ENCODE data around the gene AKAP6. TPM values are rescaled to one million over a fixed set of nuclear protein-coding genes. Genes with fewer than 3 reads are reported as not detected.

The AKAP6 gene
- total RNA-seq, 2 donors from 2014 or later, result 3.6 to 9.9 TPM

DNA sequence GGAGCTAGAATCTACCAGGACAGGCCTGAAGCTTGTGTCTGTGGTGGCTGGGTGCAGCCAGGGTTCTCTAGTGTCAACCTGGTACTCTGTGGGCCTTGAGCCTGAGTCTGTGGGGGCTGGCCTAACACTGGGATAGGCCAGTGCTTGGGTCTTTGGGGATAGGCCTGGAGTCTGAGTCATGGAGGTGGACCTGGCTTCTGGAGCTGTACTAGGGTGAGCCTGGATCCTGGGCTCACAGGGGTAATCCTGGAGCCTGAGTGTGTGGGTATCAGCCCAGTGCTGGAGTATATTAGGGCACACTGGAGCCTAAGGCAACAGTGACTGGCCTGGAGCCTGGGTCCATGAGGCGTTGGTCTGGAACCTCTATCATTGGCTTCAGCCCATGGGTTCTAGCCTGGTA is 427.1 kb downstream of the AKAP6 start:
- intact Hi-C loops (cut with DNase I), result no loop called here
- H3K36me3 ChIP-seq, result no peaks in the 10 kb centered on the region
- no peaks in the 10 kb centered on the region for H3K4me1 ChIP-seq (replicated peaks)
- H3K27me3 ChIP-seq (replicated peaks; ENCODE audit: insufficient read depth), result no peaks in the 10 kb centered on the region
- WGBS, result 100% methylated on average over 1 of the region's 1 CpG
- H3K9me3 ChIP-seq, result no peaks in the 10 kb centered on the region
- no peak overlapping the region for H3K4me3 ChIP-seq
- H3K27ac ChIP-seq, result no peak overlapping the region
- DNase-seq (ENCODE audit: low spot score), result no peak
- TF ChIP-seq, protein P1, sequence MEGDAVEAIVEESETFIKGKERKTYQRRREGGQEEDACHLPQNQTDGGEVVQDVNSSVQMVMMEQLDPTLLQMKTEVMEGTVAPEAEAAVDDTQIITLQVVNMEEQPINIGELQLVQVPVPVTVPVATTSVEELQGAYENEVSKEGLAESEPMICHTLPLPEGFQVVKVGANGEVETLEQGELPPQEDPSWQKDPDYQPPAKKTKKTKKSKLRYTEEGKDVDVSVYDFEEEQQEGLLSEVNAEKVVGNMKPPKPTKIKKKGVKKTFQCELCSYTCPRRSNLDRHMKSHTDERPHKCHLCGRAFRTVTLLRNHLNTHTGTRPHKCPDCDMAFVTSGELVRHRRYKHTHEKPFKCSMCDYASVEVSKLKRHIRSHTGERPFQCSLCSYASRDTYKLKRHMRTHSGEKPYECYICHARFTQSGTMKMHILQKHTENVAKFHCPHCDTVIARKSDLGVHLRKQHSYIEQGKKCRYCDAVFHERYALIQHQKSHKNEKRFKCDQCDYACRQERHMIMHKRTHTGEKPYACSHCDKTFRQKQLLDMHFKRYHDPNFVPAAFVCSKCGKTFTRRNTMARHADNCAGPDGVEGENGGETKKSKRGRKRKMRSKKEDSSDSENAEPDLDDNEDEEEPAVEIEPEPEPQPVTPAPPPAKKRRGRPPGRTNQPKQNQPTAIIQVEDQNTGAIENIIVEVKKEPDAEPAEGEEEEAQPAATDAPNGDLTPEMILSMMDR (IDR thresholded peaks at IDR 0.05), result no peak
- TF ChIP-seq POLR2A (IDR thresholded peaks at IDR 0.05) (no peak), POLR2AphosphoS5 (IDR thresholded peaks at IDR 0.05) (no peak)

DNA sequence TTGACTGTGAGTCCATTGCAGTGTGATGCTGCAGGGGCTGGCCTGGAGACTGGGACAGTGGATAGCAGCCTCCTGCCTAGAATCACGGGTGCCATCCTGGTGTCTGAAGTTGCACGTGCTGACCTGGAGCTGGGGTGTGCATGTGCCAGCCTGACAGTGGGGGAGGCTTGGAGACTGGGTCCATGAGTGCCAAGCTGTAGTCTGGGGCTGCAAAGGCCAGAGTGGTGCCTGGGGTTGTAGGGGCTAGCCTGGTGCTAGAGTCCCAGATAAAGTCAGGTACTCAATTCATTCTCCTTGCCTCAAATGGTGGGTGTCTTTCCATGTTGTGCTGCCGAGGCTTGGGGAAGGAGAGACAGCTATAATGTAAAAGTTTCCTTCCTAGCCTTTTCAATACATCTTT is 427.7 kb downstream of the AKAP6 start:
- no peaks in the 10 kb centered on the region for H3K27me3 ChIP-seq (replicated peaks; ENCODE audit: insufficient read depth)
- WGBS, result 88% methylated on average over 3 of the region's 3 CpGs
- intact Hi-C loops (cut with DNase I), result no loop called here
- TF ChIP-seq POLR2A (IDR thresholded peaks at IDR 0.05) (no peak), POLR2AphosphoS5 (IDR thresholded peaks at IDR 0.05) (no peak)
- TF ChIP-seq, protein P1 (IDR thresholded peaks at IDR 0.05), result no peak
- no peaks in the 10 kb centered on the region for H3K9me3 ChIP-seq
- no peak overlapping the region for H3K4me3 ChIP-seq
- DNase-seq (ENCODE audit: low spot score), result no peak
- no peaks in the 10 kb centered on the region for H3K36me3 ChIP-seq
- no peaks in the 10 kb centered on the region for H3K4me1 ChIP-seq (replicated peaks)
- H3K27ac ChIP-seq, result no peak overlapping the region

DNA sequence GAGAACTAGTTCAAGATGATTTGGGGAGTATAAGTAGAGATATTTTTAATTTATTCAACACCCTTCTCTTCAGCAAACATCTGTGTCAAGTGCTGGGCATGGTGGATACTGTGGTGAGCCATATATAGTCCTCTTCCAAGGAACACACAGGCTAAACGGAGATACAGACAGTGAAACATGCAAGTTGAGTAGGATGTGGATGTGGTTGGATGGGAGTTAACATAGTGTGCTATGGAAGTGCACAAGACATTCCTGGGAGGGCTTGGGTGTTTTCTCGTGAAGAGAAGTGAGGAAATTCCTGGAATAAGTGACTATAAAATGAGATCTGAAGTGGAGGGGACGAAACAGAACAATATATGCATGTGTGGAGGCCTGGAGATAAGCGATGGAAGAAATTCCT is 428.5 kb downstream of the AKAP6 start:
- no peaks in the 10 kb centered on the region for H3K27me3 ChIP-seq (replicated peaks; ENCODE audit: insufficient read depth)
- no peaks in the 10 kb centered on the region for H3K4me1 ChIP-seq (replicated peaks)
- intact Hi-C loops (cut with DNase I), result no loop called here
- no peak overlapping the region for H3K4me3 ChIP-seq
- TF ChIP-seq, protein P1 (IDR thresholded peaks at IDR 0.05), result no peak
- TF ChIP-seq POLR2AphosphoS5 (IDR thresholded peaks at IDR 0.05) (no peak), POLR2A (IDR thresholded peaks at IDR 0.05) (no peak)
- WGBS, result 77% methylated on average over 4 of the region's 4 CpGs
- no peaks in the 10 kb centered on the region for H3K9me3 ChIP-seq
- no peak for DNase-seq (ENCODE audit: low spot score)
- H3K27ac ChIP-seq, result no peak overlapping the region
- no peaks in the 10 kb centered on the region for H3K36me3 ChIP-seq

DNA sequence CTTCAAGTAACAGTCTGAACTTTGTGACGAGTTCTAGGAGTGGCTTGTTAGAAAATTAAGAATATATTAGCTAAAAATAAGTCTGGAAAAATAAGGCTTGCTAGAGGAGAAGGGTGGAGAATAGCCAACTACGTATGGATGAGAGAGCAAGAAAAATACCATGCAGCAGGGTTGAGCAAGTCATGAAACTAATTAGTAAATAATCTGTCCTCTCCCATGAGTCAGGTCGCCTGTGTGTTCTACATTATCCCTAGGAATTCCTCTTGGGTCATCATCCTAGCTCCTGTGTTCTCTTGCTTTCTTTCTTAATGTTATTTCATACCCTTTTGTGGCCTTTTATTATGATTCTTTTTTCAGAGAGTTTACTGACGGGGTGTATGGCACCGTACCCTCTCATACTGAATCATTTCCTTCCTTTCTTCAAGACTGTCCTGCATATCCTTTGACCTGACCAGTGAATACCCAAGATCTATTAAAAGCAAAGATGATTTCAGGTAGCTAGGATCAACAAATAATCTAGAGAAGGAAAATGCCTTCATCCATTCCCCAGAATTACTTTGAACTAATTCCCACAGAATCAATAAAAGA is 432.4 kb downstream of the AKAP6 start:
- WGBS, result 77% methylated on average over 5 of the region's 5 CpGs
- no peak for TF ChIP-seq POLR2A (IDR thresholded peaks at IDR 0.05)
- TF ChIP-seq POLR2AphosphoS5 (IDR thresholded peaks at IDR 0.05), result no peak
- TF ChIP-seq, protein P1 (IDR thresholded peaks at IDR 0.05), result no peak
- no peak overlapping the region for H3K4me3 ChIP-seq
- no peak for DNase-seq (ENCODE audit: low spot score)
- H3K4me1 ChIP-seq (replicated peaks), result no peaks in the 10 kb centered on the region
- no peaks in the 10 kb centered on the region for H3K36me3 ChIP-seq
- no peaks in the 10 kb centered on the region for H3K9me3 ChIP-seq
- H3K27me3 ChIP-seq (replicated peaks; ENCODE audit: insufficient read depth), result no peaks in the 10 kb centered on the region
- intact Hi-C loops (cut with DNase I), result no loop called here
- no peak overlapping the region for H3K27ac ChIP-seq

DNA sequence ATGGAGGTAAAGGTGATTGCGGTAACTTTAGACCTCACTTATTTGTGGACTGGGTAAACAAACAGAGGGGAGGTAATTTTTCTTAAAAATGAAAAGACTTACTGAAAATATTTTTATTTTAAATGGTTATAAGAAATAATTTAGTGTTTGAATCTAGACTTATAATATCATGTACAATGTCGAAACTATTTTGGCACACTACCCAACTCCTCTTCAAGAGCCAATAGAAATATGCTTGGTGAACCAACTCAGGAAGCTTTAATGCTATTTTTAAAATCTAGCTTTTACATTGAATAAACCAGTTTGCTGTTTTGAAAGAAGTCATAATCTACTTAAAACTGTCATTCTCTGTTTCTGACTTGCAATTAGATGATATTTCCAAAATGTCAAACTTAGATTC is 433.8 kb downstream of the AKAP6 start:
- intact Hi-C loops (cut with DNase I), result no loop called here
- DNase-seq (ENCODE audit: low spot score), result no peak
- no peak overlapping the region for H3K4me3 ChIP-seq
- H3K9me3 ChIP-seq, result no peaks in the 10 kb centered on the region
- TF ChIP-seq, protein P1 (IDR thresholded peaks at IDR 0.05), result no peak
- no peak for TF ChIP-seq POLR2AphosphoS5 (IDR thresholded peaks at IDR 0.05)
- no peak for TF ChIP-seq POLR2A (IDR thresholded peaks at IDR 0.05)
- H3K36me3 ChIP-seq, result no peaks in the 10 kb centered on the region
- 84% methylated on average over 2 of the region's 2 CpGs for WGBS
- no peak overlapping the region for H3K27ac ChIP-seq
- no peaks in the 10 kb centered on the region for H3K27me3 ChIP-seq (replicated peaks; ENCODE audit: insufficient read depth)
- no peaks in the 10 kb centered on the region for H3K4me1 ChIP-seq (replicated peaks)
